Fibroblast of skin of right quadriceps (primary cell): Measurements from ENCODE around the gene BMF.
"Not testable (repeated sequence)": the region's sequence is repeated elsewhere in the genome, so short reads cannot be mapped to it uniquely, and the experiment has no call there.

Source experiments
- DNase-seq: peaks from one replicate; pipeline ENCODE4 v3.0.0-alpha.2; 2013

Gene BMF, protein sequence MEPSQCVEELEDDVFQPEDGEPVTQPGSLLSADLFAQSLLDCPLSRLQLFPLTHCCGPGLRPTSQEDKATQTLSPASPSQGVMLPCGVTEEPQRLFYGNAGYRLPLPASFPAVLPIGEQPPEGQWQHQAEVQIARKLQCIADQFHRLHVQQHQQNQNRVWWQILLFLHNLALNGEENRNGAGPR

DNA sequence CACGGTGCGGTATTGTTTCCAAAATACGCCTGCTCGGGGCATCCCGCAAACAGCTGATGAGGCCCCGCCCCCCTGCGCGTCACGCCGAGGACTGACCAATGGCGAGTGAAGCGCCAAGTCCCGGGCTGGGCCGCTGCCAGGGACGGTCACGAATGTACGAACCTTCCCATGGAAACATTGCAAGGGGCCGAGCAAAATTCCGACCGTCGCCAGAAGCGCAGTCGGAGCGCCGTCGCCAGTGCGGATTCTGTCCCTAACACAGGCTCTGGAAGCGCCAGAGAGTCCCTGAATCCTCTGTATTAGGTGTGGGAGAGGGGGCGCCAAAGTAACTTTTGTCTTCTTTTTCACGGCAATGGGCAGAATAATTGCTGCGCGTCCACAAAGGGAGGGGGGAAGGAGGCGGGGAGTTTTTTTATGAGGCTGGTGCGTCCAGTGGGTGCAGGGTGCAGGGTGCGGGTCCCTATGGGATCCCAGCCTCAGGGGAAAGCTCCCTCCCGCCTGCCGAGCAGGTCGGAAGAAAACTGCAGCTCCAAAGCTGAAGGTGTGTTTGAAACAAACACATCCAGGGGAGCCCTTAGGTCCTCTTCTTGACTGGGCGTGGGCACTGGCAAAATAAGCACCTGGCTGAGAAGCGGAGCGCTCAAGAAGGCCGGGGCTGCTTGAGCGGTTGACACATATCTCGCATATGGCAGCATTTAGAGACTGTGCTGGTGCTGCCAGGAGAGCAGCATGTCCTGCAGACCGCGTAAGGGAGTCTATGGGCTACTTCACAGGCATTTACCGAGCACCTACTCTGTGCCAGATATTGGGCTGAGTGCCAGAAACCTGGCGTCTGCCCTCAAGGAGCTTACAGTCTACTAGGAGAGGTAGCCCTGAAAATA, at the start of gene BMF:
Gene BMF (minus strand): TSS at position 25 of the 881 bp plus-strand sequence. CDS start 2,793 bp downstream, outside the sequence.
- DNase-seq = peak; percentile 99

DNA sequence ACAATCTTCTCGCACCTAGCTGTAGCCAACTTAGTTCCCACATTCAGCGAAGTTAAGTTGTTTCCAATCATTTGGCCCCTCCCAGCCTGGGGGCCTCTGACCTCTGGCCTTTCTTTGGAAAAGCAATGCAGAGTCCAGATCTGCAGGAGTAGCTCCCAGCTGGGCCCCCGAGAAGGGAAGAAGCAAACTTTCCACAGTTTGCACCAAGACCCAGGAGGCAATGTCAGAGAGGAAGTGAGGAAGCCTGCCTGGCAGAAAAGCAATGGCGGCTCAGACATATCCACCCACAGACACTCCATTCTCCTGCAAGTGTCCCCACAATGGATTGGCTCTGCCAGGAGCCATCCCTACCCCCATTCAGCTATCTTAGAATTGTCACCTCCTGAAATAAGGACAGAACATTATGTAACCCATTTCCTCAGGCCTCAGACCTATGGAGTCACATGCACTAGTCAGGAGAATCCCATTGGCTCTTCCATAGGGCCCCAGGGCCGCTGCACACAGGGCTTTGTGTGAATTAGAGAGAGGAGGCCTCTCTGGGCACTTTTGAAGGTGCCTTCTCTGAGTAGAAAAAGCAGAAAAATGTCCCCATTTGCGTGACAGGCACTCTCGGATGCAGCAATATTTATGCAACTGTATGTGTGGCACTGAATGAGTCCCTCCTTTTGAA, 49.2 kb upstream of the BMF start:
- DNase-seq = no peak

DNA sequence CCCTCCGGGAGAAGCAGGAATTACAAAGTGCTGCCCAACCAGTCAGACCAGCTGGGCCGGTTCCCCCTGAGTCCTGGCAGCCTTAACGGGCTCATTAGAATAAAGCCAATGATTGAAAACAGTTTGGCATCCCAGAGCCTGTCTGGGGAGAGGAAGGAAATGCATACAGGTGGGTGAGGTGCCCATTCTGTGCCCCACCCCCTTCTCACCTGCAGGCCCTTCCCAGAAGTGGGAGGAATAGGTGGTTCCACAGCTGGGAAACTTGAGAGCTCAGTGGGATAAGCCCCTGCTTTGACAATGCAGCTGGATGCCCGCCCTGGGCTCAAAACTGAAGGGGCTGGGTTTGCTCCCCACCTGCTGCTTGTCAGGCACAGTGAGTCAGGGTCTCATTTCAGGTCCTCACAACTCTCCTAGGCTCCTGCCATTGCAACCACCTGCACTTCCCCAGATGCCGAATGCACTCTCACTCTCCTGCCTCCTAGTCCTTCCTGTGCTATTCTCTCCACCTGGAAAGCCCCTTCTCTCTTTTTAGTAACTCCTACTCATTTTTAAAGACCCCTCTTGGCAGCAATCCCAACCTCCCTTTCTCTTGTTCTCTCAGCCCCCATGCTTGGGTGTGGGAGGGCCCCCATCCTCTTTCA, 46.7 kb upstream of the BMF start:
- DNase-seq = no peak

DNA sequence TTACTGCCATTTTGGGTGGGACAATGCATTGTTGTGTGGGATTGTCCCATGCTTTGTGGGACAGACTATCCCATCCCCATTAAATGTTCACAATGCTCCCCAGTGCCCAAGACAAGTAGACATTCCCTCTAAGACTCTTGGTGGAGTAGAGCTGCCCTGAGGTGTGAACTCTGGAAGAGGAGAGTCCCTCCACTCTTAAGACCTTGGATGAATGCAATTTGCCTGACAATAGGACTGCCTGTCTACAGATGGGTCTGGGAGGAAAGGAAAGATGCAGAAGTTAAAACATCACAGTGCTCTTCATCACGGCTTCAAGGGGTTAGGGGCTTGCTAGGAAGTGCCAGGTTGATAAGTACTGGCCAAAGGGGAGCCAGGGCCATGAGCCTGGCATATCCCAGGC, 46.1 kb upstream of the BMF start:
- DNase-seq = not testable (repeated sequence)

DNA sequence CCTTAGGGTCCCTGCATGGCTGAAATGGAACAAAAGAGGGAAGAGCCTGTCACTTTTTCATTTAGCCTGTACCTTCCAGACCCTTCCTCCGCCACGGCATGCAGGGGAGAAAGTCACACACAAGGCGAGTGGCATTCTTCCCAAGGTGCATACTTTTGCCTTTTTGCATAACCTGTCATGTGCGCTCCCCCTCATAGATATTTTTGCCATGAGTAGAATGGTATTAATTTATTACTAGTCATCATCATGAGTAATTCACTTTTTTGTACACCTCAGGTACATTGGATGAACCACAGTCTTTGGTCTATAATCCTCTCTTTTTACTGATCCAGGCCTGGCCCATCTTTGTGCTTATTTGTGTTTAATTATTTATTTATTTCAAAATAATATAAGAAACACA, 43.3 kb upstream of the BMF start:
- DNase-seq = no peak

DNA sequence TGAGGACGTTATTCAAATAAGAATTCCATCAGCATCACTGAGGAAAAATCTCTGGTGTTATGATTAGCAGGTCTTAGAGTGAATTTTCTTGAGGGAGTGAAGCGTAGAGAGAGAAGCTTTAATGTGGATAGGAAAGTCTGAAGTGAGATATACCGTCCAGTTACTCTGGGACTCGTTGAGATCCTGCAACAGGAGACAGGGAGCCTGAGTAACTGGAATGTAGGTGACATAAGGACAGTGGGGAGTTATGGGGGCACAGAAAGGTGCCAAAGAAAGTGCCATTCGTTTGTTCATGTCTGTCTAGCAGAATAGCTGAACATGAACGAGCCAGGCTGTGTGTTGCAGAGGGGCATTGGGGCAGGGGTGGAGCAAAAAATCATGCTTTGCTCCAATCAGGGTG, 42.8 kb upstream of the BMF start:
- DNase-seq = no peak

DNA sequence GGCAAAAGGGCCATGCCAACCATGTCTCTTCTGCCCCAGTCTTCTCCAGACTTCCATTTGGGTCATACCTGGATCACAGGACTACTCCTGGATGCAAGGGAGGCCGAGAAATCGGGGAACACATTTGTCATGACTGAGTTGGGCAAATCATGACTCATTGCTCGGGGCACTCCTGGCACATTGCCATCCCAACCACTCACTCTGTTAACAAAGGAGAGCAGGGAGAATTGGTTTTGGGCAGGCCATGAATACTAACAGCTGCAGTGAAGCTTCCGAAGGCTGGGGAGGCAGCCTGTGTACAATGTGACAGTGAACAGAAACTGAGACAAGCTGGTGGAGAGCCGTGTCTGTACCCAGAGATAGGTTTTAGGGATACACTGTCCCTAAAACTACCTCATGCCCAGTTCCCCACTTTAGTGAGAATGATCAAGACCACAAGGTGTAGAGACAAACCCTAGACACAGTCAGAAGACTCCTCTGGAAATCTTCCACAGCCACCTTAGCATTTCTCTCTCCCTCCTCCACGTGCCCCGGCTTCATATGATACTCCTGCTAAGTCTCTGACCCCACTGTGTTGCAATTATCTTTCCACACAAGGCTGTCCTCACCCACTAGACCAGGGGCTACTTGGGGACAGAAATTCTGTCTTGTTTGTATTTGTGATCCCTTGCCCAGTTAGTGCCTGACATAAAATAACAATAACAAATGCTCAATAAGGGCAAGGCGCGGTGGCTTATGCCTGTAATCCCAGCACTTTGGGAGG, 41.7 kb upstream of the BMF start:
- DNase-seq = peak; percentile 43

DNA sequence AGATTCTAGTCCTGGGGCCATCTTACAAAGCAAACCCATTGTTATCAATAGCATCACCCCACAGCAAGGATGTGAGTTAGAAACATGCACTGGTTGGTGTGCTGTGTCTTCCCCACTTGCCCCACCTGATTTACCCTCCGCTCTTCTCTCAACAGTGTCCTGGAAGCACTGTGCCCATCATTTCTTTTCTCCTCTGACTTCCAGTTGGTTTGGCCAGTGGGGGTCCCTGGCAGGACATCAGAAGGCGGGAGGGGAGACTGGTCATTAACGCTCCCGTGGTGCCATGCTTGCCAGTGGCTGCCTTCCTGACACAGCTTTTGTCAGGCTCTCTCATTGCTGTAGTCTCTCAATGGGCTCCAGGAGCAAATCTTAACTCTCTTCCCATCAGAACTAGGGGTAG, 40.7 kb upstream of the BMF start:
- no peak for DNase-seq

DNA sequence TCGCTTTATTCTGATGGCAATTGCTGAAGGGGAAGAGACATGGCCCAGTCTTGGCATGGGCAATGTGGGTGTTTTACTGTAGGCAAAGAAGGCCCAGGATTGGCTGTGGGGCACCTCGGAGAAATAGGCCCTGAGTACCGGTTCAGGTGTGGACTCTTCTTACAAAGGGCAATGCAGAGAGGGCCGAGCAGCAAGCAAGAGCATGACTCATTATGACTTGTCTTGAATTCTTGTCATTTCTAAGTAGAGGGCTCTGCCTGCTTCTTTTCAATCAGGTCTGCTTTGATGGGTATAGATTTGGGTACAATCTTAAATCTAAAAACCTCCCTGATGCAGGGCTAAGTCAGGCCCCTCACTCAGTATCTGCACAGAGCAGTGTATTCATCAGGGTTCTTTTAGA, 37.4 kb upstream of the BMF start:
- peak; percentile 28 for DNase-seq

DNA sequence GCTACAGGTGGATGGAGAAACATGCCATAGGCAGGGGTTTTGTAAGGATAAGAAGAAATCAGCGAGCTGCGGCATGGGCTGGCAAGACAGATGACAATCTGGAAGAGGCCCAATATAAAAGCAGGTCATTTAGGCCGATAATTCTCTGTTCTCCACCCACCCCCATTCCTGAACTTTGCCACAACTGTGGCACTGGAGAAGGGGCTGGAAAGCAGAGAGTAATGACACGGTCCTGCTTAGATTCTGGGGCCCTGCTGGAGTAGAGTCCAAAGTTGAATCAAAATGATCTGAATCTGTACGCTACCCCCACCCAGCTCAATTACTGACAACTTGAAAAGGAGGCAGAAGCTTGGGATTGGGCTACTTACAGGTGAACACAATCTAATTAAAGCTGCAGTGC, 33.7 kb upstream of the BMF start:
- DNase-seq = no peak

DNA sequence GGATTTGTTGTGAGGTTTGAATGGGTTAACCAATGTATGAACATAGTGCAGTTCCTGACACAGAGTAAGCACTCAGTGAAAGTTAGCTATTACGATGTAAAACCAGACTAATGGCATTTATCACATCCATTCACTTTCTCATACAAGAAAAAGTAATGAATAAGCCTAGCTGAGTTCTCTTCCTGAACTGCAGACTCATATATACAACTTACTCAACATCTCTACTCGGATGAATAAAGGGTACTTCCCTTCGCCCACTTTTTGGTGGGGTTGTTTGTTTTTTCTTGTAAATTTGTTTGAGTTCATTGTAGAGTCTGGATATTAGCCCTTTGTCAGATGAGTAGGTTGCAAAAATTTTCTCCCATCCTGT, 29.5 kb upstream of the BMF start:
- DNase-seq = not testable (repeated sequence)

DNA sequence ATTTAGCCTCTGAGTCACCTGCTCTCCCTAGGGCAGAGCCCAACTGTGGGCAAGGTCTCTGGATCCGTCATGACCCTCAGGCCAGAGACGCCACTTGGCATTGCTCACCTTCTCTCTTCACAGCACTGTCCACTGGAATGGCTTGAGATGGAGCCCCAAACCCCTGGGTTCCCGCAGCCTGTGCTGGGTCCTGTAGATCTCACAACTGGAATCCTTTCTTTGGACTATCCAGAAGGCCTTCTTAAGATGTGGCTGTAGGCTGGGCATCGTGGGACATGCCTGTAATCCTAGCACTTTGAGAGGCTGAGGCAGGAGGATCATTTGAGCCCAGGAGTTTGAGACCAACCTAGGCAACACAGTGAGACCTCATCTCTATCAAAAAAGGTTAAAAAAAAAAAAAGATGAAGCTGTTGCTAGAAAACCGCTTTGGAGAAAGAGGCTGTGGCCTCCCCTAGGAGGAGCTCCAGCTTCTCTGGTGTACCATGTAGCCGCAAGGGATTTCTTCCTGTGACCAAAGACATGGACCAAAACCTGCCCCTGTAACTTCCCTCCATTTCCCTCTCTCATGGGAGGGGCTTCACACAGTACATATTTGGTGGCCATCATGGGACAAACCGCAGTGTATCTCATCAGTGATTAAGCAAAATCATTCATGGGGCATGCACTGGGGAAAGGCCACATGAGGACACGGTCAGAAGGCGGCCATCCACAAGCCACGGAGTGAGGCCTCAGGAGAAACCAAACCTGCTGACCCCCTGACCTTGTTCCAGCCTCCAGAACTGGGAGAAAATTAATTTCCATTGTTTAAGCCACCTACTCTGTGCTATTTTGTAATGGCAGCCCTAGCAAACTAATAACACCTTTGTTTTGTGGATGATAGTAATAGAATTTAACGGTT, 28.9 kb upstream of the BMF start:
- no peak for DNase-seq

DNA sequence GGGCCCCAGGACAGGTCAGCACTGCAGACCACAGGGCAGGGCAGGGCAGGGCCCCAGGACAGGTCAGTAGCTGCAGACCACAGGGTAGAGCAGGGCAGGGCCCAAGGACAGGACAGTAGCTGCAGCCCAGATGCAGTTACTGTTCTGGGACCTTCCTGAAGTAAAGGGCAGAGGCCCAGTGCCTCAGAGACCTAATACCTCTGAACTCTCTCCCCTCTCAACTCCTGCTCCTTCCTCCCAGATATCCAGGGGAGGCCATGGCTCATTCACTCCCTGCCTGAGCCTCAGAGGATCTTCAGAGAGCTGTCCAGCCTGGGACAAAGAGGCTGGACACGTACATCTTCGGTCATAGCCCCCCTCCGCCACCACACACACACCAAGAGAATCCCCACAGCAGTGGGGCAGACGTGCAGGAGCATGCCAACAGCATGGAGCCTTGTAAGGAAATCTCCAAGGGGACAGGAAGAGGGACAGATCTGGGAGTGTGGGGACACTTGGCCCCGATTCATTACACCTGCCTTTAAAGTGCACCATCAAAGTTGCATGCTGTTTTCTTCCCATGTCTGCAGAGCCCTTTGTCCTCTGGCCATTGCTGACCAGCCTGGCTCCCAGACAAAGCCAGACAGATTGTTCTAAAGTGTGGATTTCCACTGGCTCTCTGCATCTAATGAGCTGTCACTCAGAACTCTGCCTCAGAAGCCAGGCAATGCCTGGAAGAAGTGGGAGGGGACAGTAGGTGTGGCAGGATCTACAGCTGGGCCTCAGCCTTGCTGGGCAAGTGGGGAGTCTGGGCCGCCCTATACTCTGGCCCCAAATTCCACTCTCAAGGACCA, 28.0 kb upstream of the BMF start:
- DNase-seq = no peak

DNA sequence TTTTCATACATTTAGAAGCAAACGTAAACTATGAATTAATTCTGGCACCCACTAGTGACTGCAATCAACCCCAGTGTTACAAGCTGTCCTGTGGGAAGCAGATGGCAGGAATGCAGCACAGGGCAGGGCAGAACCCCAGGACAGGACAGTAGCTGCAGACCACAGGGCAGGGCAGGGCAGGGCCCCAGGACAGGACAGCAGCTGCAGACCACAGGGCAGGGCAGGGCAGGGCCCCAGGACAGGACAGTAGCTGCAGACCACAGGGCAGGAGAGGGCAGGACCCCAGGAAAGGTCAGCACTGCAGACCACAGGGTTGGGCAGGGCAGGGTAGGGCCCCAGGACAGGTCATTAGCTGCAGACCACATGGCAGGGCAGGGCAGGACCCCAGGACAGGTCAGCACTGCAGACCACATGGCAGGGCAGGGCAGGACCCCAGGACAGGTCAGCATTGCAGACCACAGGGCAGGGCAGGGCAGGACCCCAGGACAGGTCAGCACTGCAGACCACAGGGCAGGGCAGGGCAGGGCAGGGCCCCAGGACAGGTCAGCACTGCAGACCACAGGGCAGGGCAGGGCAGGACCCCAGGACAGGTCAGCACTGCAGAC, 27.3 kb upstream of the BMF start:
- DNase-seq = not testable (repeated sequence)

DNA sequence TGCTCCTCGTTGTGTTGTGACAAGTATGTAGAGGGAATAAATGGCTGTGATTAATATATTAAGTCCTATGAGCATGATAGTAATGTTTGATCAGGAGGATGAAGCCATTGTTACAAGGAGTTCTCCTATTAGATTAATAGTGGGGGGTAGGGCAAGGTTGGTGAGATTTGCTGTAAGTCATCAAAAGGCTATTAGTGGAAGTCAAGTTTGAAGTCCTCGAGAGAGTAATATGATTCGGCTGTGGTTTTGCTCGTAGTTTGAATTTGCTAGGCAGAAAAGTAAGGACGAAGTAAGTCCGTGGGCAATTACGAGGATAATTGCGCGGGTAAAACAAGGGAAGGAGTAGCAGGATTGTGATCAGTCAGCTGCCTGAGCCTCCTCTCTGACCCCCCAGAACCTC, 26.2 kb upstream of the BMF start:
- DNase-seq = no peak

DNA sequence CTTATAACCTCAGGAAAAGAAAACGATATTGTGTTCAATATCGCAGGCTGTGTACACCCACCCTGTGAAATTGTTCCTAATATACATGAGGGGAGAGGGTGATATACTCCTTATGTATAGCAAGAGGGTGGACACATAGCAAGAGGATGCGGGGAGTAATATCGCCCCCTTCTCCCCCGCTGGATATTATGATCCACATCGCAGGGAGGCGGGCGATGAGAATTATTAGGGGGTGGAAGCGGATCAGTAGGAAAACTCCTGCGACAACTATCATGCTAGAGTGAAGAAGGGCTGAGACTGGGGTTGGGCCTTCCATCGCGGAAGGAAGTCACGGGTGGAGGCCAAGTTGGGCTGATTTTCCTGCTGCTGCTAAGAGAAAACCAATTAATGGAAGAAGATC, 24.9 kb upstream of the BMF start:
- no peak for DNase-seq

DNA sequence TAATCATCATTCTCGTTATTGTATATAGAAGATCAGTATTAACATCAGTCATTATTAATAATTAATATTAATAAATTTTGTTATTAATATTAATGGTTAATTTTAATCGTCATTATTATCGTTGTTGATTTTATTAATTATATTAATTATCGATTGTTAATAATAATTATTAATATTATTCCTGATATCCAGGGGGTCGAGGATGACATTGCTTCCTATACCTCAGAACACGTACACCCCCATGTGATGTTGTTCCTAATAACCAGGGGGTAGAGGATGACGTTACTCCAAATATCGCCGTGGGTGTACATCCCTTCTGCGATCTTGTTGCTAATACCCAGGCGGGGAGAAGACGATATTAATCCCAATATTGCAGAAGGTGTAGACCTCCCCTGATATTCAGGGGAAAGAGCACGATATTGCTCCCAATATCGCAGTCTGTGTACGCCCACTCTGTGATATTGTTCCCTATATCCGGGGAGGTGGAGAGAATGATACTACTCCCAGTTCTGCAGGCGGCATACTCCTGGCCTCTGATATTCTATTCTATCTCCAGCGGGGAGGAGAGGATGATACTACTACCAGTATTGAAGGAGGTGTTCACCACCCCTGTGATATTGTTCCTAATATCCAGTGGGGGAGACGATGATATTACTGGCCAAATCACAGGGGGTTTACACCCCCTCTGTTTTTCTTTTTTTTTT, 22.3 kb upstream of the BMF start:
- DNase-seq = no peak

DNA sequence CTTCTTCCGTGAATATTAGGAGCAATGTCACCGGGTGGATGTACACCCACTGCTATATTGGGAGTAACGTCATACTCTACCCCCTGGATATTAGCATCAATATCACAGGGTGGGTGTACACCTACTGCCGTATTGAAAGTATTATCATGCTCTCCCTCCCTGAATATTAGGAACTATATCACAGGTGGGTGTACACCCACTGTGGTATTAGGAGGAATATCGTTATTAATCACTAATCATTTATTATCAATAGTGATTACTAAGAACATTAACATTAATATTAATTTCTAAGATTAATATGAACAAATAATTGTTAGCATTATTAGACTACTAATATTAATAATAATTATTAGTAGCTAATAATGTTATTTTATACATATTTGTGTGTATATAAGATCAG, 21.4 kb upstream of the BMF start:
- DNase-seq = no peak

DNA sequence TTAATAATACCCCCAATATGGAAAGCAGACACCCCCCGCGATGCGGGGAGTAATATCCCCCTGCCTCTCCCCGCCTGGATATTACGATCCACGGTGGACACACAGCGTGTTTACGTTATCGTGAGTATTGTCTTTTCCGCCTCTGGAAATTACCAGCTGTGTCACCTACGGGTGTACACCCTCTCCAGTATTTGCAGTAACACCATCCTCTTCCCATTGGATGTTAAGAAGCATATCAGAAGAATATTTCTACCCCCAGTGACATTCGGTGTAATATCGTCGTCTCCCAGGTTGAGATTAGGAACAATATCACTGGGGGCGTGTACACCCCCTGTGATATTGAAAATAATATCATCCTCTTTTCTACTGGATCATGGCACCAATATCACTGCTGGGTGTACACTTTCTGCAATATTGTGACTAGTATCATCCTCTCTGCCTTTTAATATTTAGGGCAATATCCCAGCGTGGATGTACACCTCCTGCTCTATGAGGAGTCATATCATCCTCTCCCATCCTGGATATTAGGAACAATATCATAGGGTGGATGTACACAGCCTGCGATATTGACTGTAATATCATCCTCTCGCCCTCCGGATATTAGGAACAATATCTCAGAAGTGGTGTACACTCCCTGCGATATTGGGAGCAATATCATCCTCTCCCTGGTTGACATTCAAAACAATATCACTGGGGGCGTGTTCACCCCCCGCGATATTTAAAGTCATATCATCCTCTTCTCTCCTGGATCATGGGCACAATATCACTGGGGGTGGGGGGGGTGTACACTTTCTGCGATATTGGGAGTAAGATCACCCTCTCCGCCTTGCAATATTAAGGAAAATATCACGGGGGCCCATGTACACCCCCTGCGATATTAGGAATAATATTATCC, 20.3 kb upstream of the BMF start:
- DNase-seq = no peak
